Measurements from ENCODE around the gene LIX1. TPM values are rescaled to one million over a fixed set of nuclear protein-coding genes. Genes with fewer than 3 reads are reported as not detected.

Gene LIX1
- total RNA-seq, 1 donor from 2014 or later: 0.59 TPM

- Histone ChIP-seq H3K4me2 (ENCODE audit: low read length) (no peak overlapping the region), H3K9ac (ENCODE audit: low read length) (no peak overlapping the region), H4K20me1 (ENCODE audit: insufficient read depth, low read length) (no peaks in the 10 kb centered on the region), H3K79me2 (ENCODE audit: insufficient read depth, low read length) (no peaks in the 10 kb centered on the region), H3K36me3 (ENCODE audit: insufficient read depth, low read length) (no peaks in the 10 kb centered on the region), H3K9me3 (ENCODE audit: insufficient read depth, low read depth, low read length) (no peaks in the 10 kb centered on the region), H3K4me1 (ENCODE audit: insufficient read depth, low read length) (peaks cover 11% of the 10 kb centered on the region), H3K27me3 (ENCODE audit: insufficient read depth, low read length) (no peaks in the 10 kb centered on the region), H3K4me3 (ENCODE audit: insufficient read depth, low read depth, low read length) (no peak overlapping the region), H3K27ac (ENCODE audit: low read depth, low read length) (no peak overlapping the region), H2AFZ (ENCODE audit: low read depth, low read length) (no peak overlapping the region)
- Mint-ChIP-seq H3K27me3 (ENCODE audit: low read depth, unreplicated experiment) (no peaks in the 10 kb centered on the region), H3K4me1 (ENCODE audit: low read depth, unreplicated experiment) (peaks cover 7% of the 10 kb centered on the region), H3K9me3 (ENCODE audit: unreplicated experiment) (no peaks in the 10 kb centered on the region), H3K4me3 (ENCODE audit: unreplicated experiment) (no peak overlapping the region), H3K27ac (ENCODE audit: unreplicated experiment) (no peak overlapping the region), H3K36me3 (ENCODE audit: low read depth, unreplicated experiment) (no peaks in the 10 kb centered on the region)
- DNase-seq (ENCODE audit: low read depth) (no peak), FAIRE-seq (no peak)
- no peak for TF ChIP-seq CTCF (IDR thresholded peaks at IDR 0.05; ENCODE audit: insufficient read depth, low read depth, low read length)
- TF ChIP-seq EZH2 (IDR thresholded peaks at IDR 0.05; ENCODE audit: insufficient read depth, low read length): no peak
Measured at GRCh38 chr5:97106216-97106581, 36.2 kb downstream of the LIX1 start.

- Histone ChIP-seq H3K36me3 (ENCODE audit: insufficient read depth, low read length) (no peaks in the 10 kb centered on the region), H3K4me1 (ENCODE audit: insufficient read depth, low read length) (peaks cover 12% of the 10 kb centered on the region), H2AFZ (ENCODE audit: low read depth, low read length) (no peak overlapping the region), H3K9me3 (ENCODE audit: insufficient read depth, low read depth, low read length) (no peaks in the 10 kb centered on the region), H3K27ac (ENCODE audit: low read depth, low read length) (no peak overlapping the region), H3K79me2 (ENCODE audit: insufficient read depth, low read length) (no peaks in the 10 kb centered on the region), H3K27me3 (ENCODE audit: insufficient read depth, low read length) (no peaks in the 10 kb centered on the region), H3K4me2 (ENCODE audit: low read length) (no peak overlapping the region), H3K4me3 (ENCODE audit: insufficient read depth, low read depth, low read length) (no peak overlapping the region), H3K9ac (ENCODE audit: low read length) (no peak overlapping the region), H4K20me1 (ENCODE audit: insufficient read depth, low read length) (no peaks in the 10 kb centered on the region)
- FAIRE-seq: no peak
- Mint-ChIP-seq H3K4me1 (ENCODE audit: low read depth, unreplicated experiment) (peaks cover 8% of the 10 kb centered on the region), H3K4me3 (ENCODE audit: unreplicated experiment) (no peak overlapping the region), H3K27ac (ENCODE audit: unreplicated experiment) (no peak overlapping the region), H3K9me3 (ENCODE audit: unreplicated experiment) (no peaks in the 10 kb centered on the region), H3K27me3 (ENCODE audit: low read depth, unreplicated experiment) (no peaks in the 10 kb centered on the region), H3K36me3 (ENCODE audit: low read depth, unreplicated experiment) (no peaks in the 10 kb centered on the region)
- DNase-seq (ENCODE audit: low read depth): no peak
- TF ChIP-seq CTCF (IDR thresholded peaks at IDR 0.05; ENCODE audit: insufficient read depth, low read depth, low read length): no peak
- no peak for TF ChIP-seq EZH2 (IDR thresholded peaks at IDR 0.05; ENCODE audit: insufficient read depth, low read length)
Measured at GRCh38 chr5:97105501-97106215, 36.8 kb downstream of the LIX1 start.

GRCh38 chr5:97102010-97102470 is 40.4 kb downstream of the LIX1 start:
- no peaks in the 10 kb centered on the region for H3K79me2 ChIP-seq (ENCODE audit: insufficient read depth, low read length)
- no peak overlapping the region for H3K9ac ChIP-seq (ENCODE audit: low read length)
- H2AFZ ChIP-seq (ENCODE audit: low read depth, low read length): no peak overlapping the region
- peaks cover 12% of the 10 kb centered on the region for H3K4me1 ChIP-seq (ENCODE audit: insufficient read depth, low read length)
- no peaks in the 10 kb centered on the region for H3K27me3 Mint-ChIP-seq (ENCODE audit: low read depth, unreplicated experiment)
- no peaks in the 10 kb centered on the region for H3K36me3 ChIP-seq (ENCODE audit: insufficient read depth, low read length)
- H3K4me3 ChIP-seq (ENCODE audit: insufficient read depth, low read depth, low read length): no peak overlapping the region
- FAIRE-seq (no peak), DNase-seq (ENCODE audit: low read depth) (no peak)
- H3K4me3 Mint-ChIP-seq (ENCODE audit: unreplicated experiment): no peak overlapping the region
- H3K27me3 ChIP-seq (ENCODE audit: insufficient read depth, low read length): no peaks in the 10 kb centered on the region
- peak overlapping the region; percentile 68 for H3K27ac Mint-ChIP-seq (ENCODE audit: unreplicated experiment)
- no peaks in the 10 kb centered on the region for H3K9me3 Mint-ChIP-seq (ENCODE audit: unreplicated experiment)
- no peaks in the 10 kb centered on the region for H4K20me1 ChIP-seq (ENCODE audit: insufficient read depth, low read length)
- no peaks in the 10 kb centered on the region for H3K36me3 Mint-ChIP-seq (ENCODE audit: low read depth, unreplicated experiment)
- H3K9me3 ChIP-seq (ENCODE audit: insufficient read depth, low read depth, low read length): no peaks in the 10 kb centered on the region
- peaks cover 10% of the 10 kb centered on the region for H3K4me1 Mint-ChIP-seq (ENCODE audit: low read depth, unreplicated experiment)
- TF ChIP-seq CTCF (IDR thresholded peaks at IDR 0.05; ENCODE audit: insufficient read depth, low read depth, low read length): no peak
- no peak for TF ChIP-seq EZH2 (IDR thresholded peaks at IDR 0.05; ENCODE audit: insufficient read depth, low read length)
- H3K4me2 ChIP-seq (ENCODE audit: low read length): peak overlapping the region; percentile 69
- H3K27ac ChIP-seq (ENCODE audit: low read depth, low read length): no peak overlapping the region

All from astrocyte (in vitro differentiated cells and primary cell).